ENCODE measurements around the gene PEPD.

The PEPD gene

GRCh38 chr19:33505148-33505547, 16.4 kb downstream of the PEPD start:
- no peaks in the 10 kb centered on the region for H3K9me3 ChIP-seq (ENCODE audit: low read length)
- H3K4me1 ChIP-seq (ENCODE audit: insufficient read depth, low read length, severe bottlenecking): no peaks in the 10 kb centered on the region
- no peak overlapping the region for H3K9ac ChIP-seq (ENCODE audit: low read length)
- H3K79me2 ChIP-seq (ENCODE audit: insufficient read depth, low read length): no peaks in the 10 kb centered on the region
- H3F3A ChIP-seq (ENCODE audit: insufficient read depth, low read length): no peaks in the 10 kb centered on the region
- no peak overlapping the region for H3K27ac ChIP-seq (ENCODE audit: low read depth, low read length, poor library complexity, severe bottlenecking)
- H3K9me2 ChIP-seq (ENCODE audit: low read depth, low read length): no peaks in the 10 kb centered on the region
- no peaks in the 10 kb centered on the region for H4K20me1 ChIP-seq (ENCODE audit: insufficient read depth, low read length)
- no peaks in the 10 kb centered on the region for H3K27me3 ChIP-seq (ENCODE audit: insufficient read depth, low read length)
- no peak for TF ChIP-seq CTCF (IDR thresholded peaks at IDR 0.05; ENCODE audit: low read length)
- TF ChIP-seq EZH2 (IDR thresholded peaks at IDR 0.05; ENCODE audit: borderline replicate concordance, low read length): no peak
- no peaks in the 10 kb centered on the region for H3K36me3 ChIP-seq (ENCODE audit: insufficient read depth, low read length)
- H2AFZ ChIP-seq (ENCODE audit: low read length): no peak overlapping the region
- H3K4me2 ChIP-seq (ENCODE audit: low read length): no peak overlapping the region
- H3K4me3 ChIP-seq (ENCODE audit: low read depth, low read length, poor library complexity, severe bottlenecking): no peak overlapping the region

- no peak overlapping the region for H3K4me2 ChIP-seq (ENCODE audit: low read length)
- H3K4me1 ChIP-seq (ENCODE audit: insufficient read depth, low read length, severe bottlenecking): no peaks in the 10 kb centered on the region
- no peaks in the 10 kb centered on the region for H3K9me2 ChIP-seq (ENCODE audit: low read depth, low read length)
- no peak overlapping the region for H3K4me3 ChIP-seq (ENCODE audit: low read depth, low read length, poor library complexity, severe bottlenecking)
- H4K20me1 ChIP-seq (ENCODE audit: insufficient read depth, low read length): no peaks in the 10 kb centered on the region
- H3K36me3 ChIP-seq (ENCODE audit: insufficient read depth, low read length): no peaks in the 10 kb centered on the region
- H3K79me2 ChIP-seq (ENCODE audit: insufficient read depth, low read length): no peaks in the 10 kb centered on the region
- H2AFZ ChIP-seq (ENCODE audit: low read length): no peak overlapping the region
- H3K9me3 ChIP-seq (ENCODE audit: low read length): no peaks in the 10 kb centered on the region
- H3K27ac ChIP-seq (ENCODE audit: low read depth, low read length, poor library complexity, severe bottlenecking): no peak overlapping the region
- H3K9ac ChIP-seq (ENCODE audit: low read length): no peak overlapping the region
- no peaks in the 10 kb centered on the region for H3F3A ChIP-seq (ENCODE audit: insufficient read depth, low read length)
- no peaks in the 10 kb centered on the region for H3K27me3 ChIP-seq (ENCODE audit: insufficient read depth, low read length)
- TF ChIP-seq EZH2 (IDR thresholded peaks at IDR 0.05; ENCODE audit: borderline replicate concordance, low read length): no peak
- no peak for TF ChIP-seq CTCF (IDR thresholded peaks at IDR 0.05; ENCODE audit: low read length)
These were observed 17.5 kb downstream of the PEPD start for GRCh38 chr19:33504058-33504444.

- no peak overlapping the region for H3K9ac ChIP-seq (ENCODE audit: low read length)
- no peaks in the 10 kb centered on the region for H4K20me1 ChIP-seq (ENCODE audit: insufficient read depth, low read length)
- no peaks in the 10 kb centered on the region for H3K9me2 ChIP-seq (ENCODE audit: low read depth, low read length)
- H3K4me2 ChIP-seq (ENCODE audit: low read length): no peak overlapping the region
- no peaks in the 10 kb centered on the region for H3K4me1 ChIP-seq (ENCODE audit: insufficient read depth, low read length, severe bottlenecking)
- H3K4me3 ChIP-seq (ENCODE audit: low read depth, low read length, poor library complexity, severe bottlenecking): no peak overlapping the region
- H3K36me3 ChIP-seq (ENCODE audit: insufficient read depth, low read length): no peaks in the 10 kb centered on the region
- H3K27me3 ChIP-seq (ENCODE audit: insufficient read depth, low read length): no peaks in the 10 kb centered on the region
- H3F3A ChIP-seq (ENCODE audit: insufficient read depth, low read length): no peaks in the 10 kb centered on the region
- H3K9me3 ChIP-seq (ENCODE audit: low read length): no peaks in the 10 kb centered on the region
- TF ChIP-seq EZH2 (IDR thresholded peaks at IDR 0.05; ENCODE audit: borderline replicate concordance, low read length) (no peak), CTCF (IDR thresholded peaks at IDR 0.05; ENCODE audit: low read length) (no peak)
- H3K27ac ChIP-seq (ENCODE audit: low read depth, low read length, poor library complexity, severe bottlenecking): no peak overlapping the region
- no peak overlapping the region for H2AFZ ChIP-seq (ENCODE audit: low read length)
- no peaks in the 10 kb centered on the region for H3K79me2 ChIP-seq (ENCODE audit: insufficient read depth, low read length)
These were observed 18.0 kb downstream of the PEPD start for GRCh38 chr19:33503433-33504057.

Data from OCI-LY1 (cell line).